ENCODE data around the gene TMEM126A.

TMEM126A gene

DNA sequence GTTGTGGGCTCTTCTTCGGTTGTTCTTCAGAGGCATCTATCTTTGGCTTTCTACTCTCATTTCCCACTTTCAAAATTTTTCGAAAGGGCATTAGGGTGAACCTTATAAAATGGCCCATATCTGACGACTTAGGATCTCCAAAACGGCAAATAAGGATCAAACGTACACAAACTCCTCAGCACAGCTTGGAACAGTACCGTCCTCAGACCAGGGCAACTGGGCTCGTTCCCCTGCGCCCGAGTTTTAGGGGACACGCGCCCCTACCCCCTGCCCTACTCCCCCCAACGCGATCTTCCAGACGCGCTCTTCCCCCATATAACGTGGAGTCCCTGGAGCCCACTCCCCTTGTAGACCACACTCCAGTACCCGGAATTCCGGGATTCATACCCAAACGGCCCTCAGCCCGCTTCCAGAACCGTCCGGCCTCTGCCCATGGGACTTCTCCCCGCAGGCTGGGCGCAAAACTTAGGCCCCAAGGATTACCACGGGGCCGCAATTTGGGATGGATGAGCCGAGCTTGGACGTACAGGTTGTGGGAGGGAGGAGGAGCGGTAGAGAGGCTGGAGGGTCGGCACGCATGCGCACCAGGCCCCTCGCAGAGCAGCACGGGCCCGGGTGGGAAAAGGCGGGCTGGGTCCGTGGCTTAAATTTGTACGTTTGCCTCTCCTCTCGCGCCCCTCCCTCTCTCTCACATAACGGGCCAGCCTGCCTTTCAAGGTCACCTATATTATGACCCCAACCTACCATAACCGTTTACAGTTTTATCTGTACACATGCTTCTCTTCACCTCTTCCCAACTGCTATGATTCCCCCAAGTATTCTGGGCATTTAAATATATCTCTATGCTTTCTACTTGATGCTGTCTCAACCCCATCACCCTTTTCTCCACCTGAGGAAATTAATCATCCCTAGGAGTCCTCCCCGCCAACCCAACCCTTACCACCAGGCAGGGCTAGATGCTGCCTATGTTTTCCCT is 34.9 kb downstream of the TMEM126A start:
- no peak for DNase-seq
- H3K36me3 ChIP-seq (replicated peaks; ENCODE audit: insufficient read depth, low read length), result no peaks in the 10 kb centered on the region
- no peaks in the 10 kb centered on the region for H3K9me2 ChIP-seq (replicated peaks; ENCODE audit: insufficient read depth, low read length)
- H3K9me3 ChIP-seq (replicated peaks; ENCODE audit: insufficient read depth, low read length), result no peaks in the 10 kb centered on the region
- no peak overlapping the region for H3K4me2 ChIP-seq (ENCODE audit: low read depth, low read length)
- no peaks in the 10 kb centered on the region for H3K79me2 ChIP-seq (ENCODE audit: low read length)
- H3F3A ChIP-seq (ENCODE audit: insufficient read depth, low read length), result no peaks in the 10 kb centered on the region
- no peak for TF ChIP-seq EZH2 (optimal IDR thresholded peaks at IDR 0.05; ENCODE audit: low read depth, low read length)
- TF ChIP-seq, protein P1, sequence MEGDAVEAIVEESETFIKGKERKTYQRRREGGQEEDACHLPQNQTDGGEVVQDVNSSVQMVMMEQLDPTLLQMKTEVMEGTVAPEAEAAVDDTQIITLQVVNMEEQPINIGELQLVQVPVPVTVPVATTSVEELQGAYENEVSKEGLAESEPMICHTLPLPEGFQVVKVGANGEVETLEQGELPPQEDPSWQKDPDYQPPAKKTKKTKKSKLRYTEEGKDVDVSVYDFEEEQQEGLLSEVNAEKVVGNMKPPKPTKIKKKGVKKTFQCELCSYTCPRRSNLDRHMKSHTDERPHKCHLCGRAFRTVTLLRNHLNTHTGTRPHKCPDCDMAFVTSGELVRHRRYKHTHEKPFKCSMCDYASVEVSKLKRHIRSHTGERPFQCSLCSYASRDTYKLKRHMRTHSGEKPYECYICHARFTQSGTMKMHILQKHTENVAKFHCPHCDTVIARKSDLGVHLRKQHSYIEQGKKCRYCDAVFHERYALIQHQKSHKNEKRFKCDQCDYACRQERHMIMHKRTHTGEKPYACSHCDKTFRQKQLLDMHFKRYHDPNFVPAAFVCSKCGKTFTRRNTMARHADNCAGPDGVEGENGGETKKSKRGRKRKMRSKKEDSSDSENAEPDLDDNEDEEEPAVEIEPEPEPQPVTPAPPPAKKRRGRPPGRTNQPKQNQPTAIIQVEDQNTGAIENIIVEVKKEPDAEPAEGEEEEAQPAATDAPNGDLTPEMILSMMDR (IDR thresholded peaks at IDR 0.05; ENCODE audit: low read length), result no peak
- TF ChIP-seq EZH2phosphoT487 (IDR thresholded peaks at IDR 0.05; ENCODE audit: low read length), result no peak
- no peak overlapping the region for H3K9ac ChIP-seq (ENCODE audit: low read length)
- no peak overlapping the region for H2AFZ ChIP-seq (ENCODE audit: low read length)
- no peaks in the 10 kb centered on the region for H3K27me3 ChIP-seq (replicated peaks; ENCODE audit: insufficient read depth, low read length)
- H3K27ac ChIP-seq (ENCODE audit: low read length), result no peak overlapping the region
- no peak overlapping the region for H3K4me3 ChIP-seq (ENCODE audit: low read length)
- no peaks in the 10 kb centered on the region for H4K20me1 ChIP-seq (ENCODE audit: insufficient read depth, low read length)
- H3K4me1 ChIP-seq (ENCODE audit: low read length), result no peaks in the 10 kb centered on the region

- Histone ChIP-seq H3F3A (ENCODE audit: insufficient read depth, low read length) (no peaks in the 10 kb centered on the region), H3K27ac (ENCODE audit: low read length) (no peak overlapping the region), H2AFZ (ENCODE audit: low read length) (no peak overlapping the region), H3K9me2 (replicated peaks; ENCODE audit: insufficient read depth, low read length) (no peaks in the 10 kb centered on the region), H3K9me3 (replicated peaks; ENCODE audit: insufficient read depth, low read length) (no peaks in the 10 kb centered on the region), H3K4me1 (ENCODE audit: low read length) (no peaks in the 10 kb centered on the region), H4K20me1 (ENCODE audit: insufficient read depth, low read length) (no peaks in the 10 kb centered on the region), H3K4me2 (ENCODE audit: low read depth, low read length) (no peak overlapping the region), H3K79me2 (ENCODE audit: low read length) (no peaks in the 10 kb centered on the region), H3K9ac (ENCODE audit: low read length) (no peak overlapping the region), H3K36me3 (replicated peaks; ENCODE audit: insufficient read depth, low read length) (no peaks in the 10 kb centered on the region), H3K27me3 (replicated peaks; ENCODE audit: insufficient read depth, low read length) (no peaks in the 10 kb centered on the region), H3K4me3 (ENCODE audit: low read length) (no peak overlapping the region)
- TF ChIP-seq EZH2phosphoT487 (IDR thresholded peaks at IDR 0.05; ENCODE audit: low read length) (no peak), EZH2 (optimal IDR thresholded peaks at IDR 0.05; ENCODE audit: low read depth, low read length) (no peak)
- TF ChIP-seq, protein P1 (IDR thresholded peaks at IDR 0.05; ENCODE audit: low read length), result no peak
- no peak for DNase-seq
These were observed 37.5 kb downstream of the TMEM126A start for GRCh38 chr11:85685125-85685819.

GRCh38 chr11:85685820-85686459 is 38.2 kb downstream of the TMEM126A start, which contains the start of gene CCDC89:
TSS of gene CCDC89 (minus strand) at chr11:85686195. CDS start at chr11:85686130, 65 bp downstream.
- H3K9ac ChIP-seq (ENCODE audit: low read length), result no peak within 1 kb of the TSS
- no peaks in the 10 kb centered on the region for H4K20me1 ChIP-seq (ENCODE audit: insufficient read depth, low read length)
- TF ChIP-seq EZH2phosphoT487 (IDR thresholded peaks at IDR 0.05; ENCODE audit: low read length) (no peak), EZH2 (optimal IDR thresholded peaks at IDR 0.05; ENCODE audit: low read depth, low read length) (no peak)
- TF ChIP-seq, protein P1 (IDR thresholded peaks at IDR 0.05; ENCODE audit: low read length), result no peak
- no peaks in the 10 kb centered on the region for H3K4me1 ChIP-seq (ENCODE audit: low read length)
- no peaks in the 10 kb centered on the region for H3F3A ChIP-seq (ENCODE audit: insufficient read depth, low read length)
- no peak for DNase-seq
- no peaks in the 10 kb centered on the region for H3K27me3 ChIP-seq (replicated peaks; ENCODE audit: insufficient read depth, low read length)
- H3K27ac ChIP-seq (ENCODE audit: low read length), result no peak within 1 kb of the TSS
- H3K79me2 ChIP-seq (ENCODE audit: low read length), result no peaks in the 10 kb centered on the region
- no peaks in the 10 kb centered on the region for H3K9me3 ChIP-seq (replicated peaks; ENCODE audit: insufficient read depth, low read length)
- H3K9me2 ChIP-seq (replicated peaks; ENCODE audit: insufficient read depth, low read length), result no peaks in the 10 kb centered on the region
- H2AFZ ChIP-seq (ENCODE audit: low read length), result no peak within 1 kb of the TSS
- H3K4me2 ChIP-seq (ENCODE audit: low read depth, low read length), result no peak within 1 kb of the TSS
- H3K36me3 ChIP-seq (replicated peaks; ENCODE audit: insufficient read depth, low read length), result no peaks in the 10 kb centered on the region
- no peak within 1 kb of the TSS for H3K4me3 ChIP-seq (ENCODE audit: low read length)

All from MM.1S (cell line).